ACC112 (cell line): ENCODE measurements around the gene TSPEAR.
"Not testable (repeated sequence)": the region's sequence is repeated elsewhere in the genome, so short reads cannot be mapped to it uniquely, and the experiment has no call there.

Experiments used
- H2AFZ ChIP-seq: fragments of 200-600 bp; sonication (generic); one replicate; pipeline ENCODE4 v1.6.0; 2017; ENCODE audit warnings: antibody characterized with exemption, low read length; ENCODE audit not compliant: unreplicated experiment
- H3K27ac ChIP-seq: fragments of 200-600 bp; sonication (generic); 2 replicates; pipeline ENCODE4 v1.5.1; 2014; ENCODE audit warnings: low read depth, mild to moderate bottlenecking, antibody characterized with exemption, low read length, moderate library complexity
- H3K27me3 ChIP-seq: fragments of 200-600 bp; sonication (generic); 2 replicates; pipeline ENCODE4 v1.6.1; 2014; ENCODE audit warnings: mild to moderate bottlenecking, antibody characterized with exemption, low read length, moderate library complexity, mixed read lengths; ENCODE audit not compliant: insufficient read depth
- H3K36me3 ChIP-seq: fragments of 200-600 bp; sonication (generic); 2 replicates; pipeline ENCODE4 v1.6.1; 2016; ENCODE audit warnings: mild to moderate bottlenecking, antibody characterized with exemption, low read length, moderate library complexity, mixed read lengths; ENCODE audit not compliant: insufficient read depth
- H3K4me1 ChIP-seq: fragments of 200-600 bp; sonication (generic); one replicate; pipeline ENCODE4 v1.6.1; 2016; ENCODE audit warnings: low read length, mixed read lengths; ENCODE audit not compliant: insufficient read depth, unreplicated experiment, control insufficient read depth
- H3K4me3 ChIP-seq: fragments of 200-600 bp; sonication (generic); 2 replicates; pipeline ENCODE4 v1.5.1; 2014; ENCODE audit warnings: mild to moderate bottlenecking, low read depth, low read length
- H3K79me2 ChIP-seq: fragments of 200-600 bp; sonication (generic); one replicate; pipeline ENCODE4 v1.6.0; 2016; ENCODE audit warnings: low read length; ENCODE audit not compliant: control insufficient read depth, unreplicated experiment, insufficient read depth

TSPEAR gene

DNA sequence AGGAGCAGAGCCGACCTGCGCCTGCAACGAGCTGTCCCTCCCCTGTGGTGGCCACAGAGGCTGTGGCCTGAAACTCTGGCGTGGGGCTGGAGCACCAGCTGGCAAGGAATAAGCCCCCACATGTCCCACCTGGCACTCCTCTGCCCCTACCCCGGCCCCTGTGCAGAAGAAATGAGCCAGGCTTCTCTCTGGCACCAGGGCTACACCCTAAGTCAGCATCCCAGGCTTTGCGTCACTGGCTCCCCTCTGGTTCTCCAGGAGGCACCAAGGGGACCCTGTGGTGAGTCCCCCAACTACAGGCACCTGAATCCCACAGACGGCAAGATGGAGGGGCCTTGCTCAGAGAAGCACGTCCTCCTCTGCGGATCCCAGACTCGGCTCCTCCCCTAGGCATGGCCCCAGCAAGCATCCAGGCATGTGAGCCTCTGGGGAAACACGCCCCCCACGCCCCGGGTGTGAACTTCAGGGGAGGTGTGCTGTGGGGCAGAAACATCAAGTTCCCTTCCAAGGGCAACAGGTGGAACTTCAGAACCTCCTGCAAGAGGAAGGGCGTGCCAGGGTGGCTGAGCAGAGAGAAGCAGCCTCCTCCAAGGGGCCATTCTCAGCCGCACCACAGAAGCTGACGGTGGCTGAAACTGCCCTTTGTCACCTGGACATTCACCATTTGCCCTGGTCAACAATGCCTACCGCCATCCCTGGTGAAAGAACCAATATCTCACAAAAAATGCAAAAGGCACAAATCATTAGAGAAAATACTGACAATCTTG is 108.1 kb downstream of the TSPEAR start:
- Histone ChIP-seq H3K4me3 (no peak overlapping the region), H3K4me1 (no peaks in the 10 kb centered on the region), H3K36me3 (no peaks in the 10 kb centered on the region), H3K79me2 (no peaks in the 10 kb centered on the region), H2AFZ (no peak overlapping the region), H3K27ac (no peak overlapping the region), H3K27me3 (peaks cover 62% of the 10 kb centered on the region)

DNA sequence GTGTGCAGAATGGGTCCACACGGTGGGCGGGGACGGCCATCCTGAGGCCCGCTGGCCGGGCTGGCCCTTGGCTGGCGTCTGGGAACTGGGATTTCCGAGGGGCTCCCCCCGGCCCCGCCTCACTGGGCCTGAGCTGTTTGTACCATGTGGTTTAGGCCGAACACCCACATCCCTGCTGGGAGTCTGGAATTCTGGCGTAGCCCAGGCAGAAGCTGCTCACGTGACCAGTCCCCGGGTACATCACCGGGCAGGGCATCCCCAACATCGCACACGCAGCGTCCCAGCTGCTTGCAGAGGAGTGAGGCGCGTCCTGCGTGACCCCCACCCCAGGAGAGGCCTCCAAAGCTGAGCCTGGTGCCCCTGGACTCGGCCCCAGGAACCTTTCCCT is 108.9 kb downstream of the TSPEAR start:
- no peaks in the 10 kb centered on the region for H3K79me2 ChIP-seq
- H2AFZ ChIP-seq = no peak overlapping the region
- H3K36me3 ChIP-seq = no peaks in the 10 kb centered on the region
- no peak overlapping the region for H3K27ac ChIP-seq
- peaks cover 71% of the 10 kb centered on the region for H3K27me3 ChIP-seq
- H3K4me3 ChIP-seq = no peak overlapping the region
- H3K4me1 ChIP-seq = no peaks in the 10 kb centered on the region

DNA sequence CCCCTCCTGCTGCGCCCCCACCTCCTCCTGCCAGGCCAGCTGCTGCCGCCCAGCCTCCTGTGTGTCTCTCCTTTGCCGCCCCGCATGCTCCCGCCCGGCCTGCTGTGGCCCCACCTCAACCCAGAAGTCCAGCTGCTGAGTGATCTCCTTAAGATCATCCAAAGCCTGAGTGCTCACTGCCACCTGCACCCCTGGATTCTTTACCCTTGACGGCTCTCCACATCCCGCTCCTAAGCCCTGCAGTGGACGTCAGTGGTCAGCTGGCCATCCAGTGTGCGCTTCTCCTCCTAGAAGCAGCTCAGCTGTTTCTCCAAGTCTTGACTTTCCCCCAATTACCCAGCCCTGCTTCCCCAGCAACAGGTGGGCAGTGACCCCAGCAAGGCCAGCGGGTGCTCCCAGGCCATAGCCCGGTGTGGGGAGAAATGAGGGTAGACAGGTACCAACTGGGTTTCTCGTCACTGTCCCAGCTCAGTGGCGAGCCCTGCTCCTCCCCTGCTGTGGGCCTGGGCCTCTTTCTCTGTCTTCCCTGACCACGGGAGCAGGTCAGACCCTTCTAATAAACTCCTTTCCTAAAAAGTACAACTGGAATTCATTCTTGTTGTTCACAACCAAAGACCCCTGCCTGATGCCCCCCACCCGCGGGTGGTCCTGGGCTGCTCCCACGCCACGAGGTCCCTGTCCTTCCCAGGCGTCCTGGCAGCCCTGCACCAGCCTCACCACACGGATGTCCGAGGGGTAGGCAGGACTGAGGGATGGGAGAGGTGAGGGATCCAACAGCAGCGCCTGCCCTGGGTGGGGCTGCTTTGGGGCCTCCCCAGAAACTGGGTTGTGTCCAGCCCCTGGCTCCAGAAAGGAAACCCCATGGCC is 109.5 kb downstream of the TSPEAR start:
- Histone ChIP-seq H3K27me3 (peaks cover 75% of the 10 kb centered on the region), H2AFZ (no peak overlapping the region), H3K4me3 (no peak overlapping the region), H3K4me1 (no peaks in the 10 kb centered on the region), H3K79me2 (no peaks in the 10 kb centered on the region), H3K27ac (no peak overlapping the region), H3K36me3 (no peaks in the 10 kb centered on the region)

DNA sequence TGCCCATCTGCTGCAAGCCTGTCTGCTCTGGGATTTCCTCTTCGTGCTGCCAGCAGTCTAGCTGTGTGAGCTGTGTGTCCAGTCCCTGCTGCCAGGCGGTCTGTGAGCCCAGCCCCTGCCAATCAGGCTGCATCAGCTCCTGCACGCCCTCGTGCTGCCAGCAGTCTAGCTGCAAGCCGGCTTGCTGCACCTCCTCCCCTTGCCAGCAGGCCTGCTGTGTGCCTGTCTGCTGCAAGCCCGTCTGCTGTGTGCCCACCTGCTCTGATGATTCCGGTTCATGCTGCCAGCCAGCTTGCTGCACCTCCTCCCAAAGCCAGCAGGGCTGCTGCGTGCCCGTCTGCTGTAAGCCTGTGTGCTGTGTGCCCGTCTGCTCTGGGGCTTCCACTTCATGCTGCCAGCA is 110.3 kb downstream of the TSPEAR start:
- not testable (repeated sequence) for H3K4me3 ChIP-seq, H3K27ac ChIP-seq, H2AFZ ChIP-seq, H3K79me2 ChIP-seq, H3K36me3 ChIP-seq, H3K4me1 ChIP-seq
- peaks cover 76% of the 10 kb centered on the region for H3K27me3 ChIP-seq

DNA sequence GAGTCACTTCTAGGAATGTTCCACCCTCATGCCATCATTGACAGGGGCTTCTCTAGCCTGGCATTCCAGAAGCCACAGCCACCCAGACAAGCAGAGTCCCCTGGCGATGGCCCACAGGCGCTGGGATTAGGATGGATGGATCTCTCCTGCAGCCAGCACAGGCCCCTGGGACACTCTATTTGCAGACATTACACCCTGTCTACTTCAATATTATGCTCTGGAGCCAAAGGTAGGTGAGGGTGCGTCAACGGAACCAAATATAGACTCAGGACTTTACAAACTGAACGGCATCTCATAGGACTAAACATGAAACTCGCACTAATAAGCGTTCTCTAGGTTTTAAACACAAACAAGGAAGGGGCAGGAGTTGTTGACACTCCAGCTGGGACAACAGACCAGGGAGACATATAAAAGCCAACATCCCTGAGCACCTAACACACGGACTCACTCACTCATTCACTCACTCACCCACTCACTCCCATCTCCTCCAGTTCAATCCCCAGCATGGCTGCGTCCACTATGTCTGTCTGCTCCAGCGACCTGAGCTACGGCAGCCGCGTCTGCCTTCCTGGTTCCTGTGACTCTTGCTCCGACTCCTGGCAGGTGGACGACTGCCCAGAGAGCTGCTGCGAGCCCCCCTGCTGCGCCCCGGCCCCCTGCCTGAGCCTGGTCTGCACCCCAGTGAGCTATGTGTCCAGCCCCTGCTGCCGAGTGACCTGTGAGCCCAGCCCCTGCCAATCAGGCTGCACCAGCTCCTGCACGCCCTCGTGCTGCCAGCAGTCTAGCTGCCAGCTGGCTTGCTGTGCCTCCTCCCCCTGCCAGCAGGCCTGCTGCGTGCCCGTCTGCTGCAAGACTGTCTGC is 111.0 kb downstream of the TSPEAR start, which contains the start of gene KRTAP10-7:
KRTAP10-7 (plus strand) TSS at position 480 of the 861 bp plus-strand sequence; CDS start at position 505, 25 bp downstream.
- H2AFZ ChIP-seq, H3K4me1 ChIP-seq, H3K4me3 ChIP-seq, H3K27ac ChIP-seq, H3K36me3 ChIP-seq, H3K79me2 ChIP-seq: not testable (repeated sequence)
- H3K27me3 ChIP-seq = peaks cover 78% of the 10 kb centered on the region

DNA sequence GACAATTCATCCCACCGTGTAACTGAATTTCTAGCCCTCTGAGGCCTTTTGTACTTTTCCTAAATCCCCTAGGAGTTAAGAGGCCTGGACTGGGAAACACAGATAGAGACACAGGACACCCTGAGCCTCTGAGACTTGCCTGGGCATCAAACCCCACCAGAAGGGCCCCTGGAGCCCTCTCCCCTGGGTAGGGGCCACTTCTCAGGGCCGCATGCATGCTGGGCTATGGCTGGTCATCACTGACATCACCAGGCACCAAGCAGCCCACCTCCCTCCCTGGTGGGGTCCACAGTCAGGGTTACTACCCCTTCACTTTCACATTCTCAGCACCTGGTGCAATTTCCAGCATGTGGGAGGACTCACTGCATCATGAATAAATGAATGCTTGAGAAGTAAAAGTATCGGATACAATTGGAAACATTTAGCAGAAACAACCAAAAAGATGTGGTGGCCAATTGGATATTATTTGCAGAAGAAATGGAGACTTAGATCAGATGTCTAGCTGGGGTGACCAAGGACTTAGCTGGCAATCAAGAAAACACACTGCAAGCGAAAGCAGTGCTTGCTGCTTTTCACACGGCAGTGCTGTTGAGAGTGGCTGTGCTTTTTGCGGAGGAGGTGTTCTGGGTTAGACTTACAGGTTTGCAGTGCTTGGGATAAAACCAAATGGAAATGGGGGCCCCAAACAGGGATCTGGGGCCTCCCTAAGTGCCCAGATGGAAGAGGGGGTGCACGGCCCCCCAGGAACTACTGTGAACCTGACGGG is 111.9 kb downstream of the TSPEAR start:
- Histone ChIP-seq H3K36me3 (no peaks in the 10 kb centered on the region), H3K4me1 (no peaks in the 10 kb centered on the region), H3K79me2 (no peaks in the 10 kb centered on the region), H3K27me3 (peaks cover 76% of the 10 kb centered on the region), H2AFZ (no peak overlapping the region), H3K4me3 (no peak overlapping the region), H3K27ac (no peak overlapping the region)

DNA sequence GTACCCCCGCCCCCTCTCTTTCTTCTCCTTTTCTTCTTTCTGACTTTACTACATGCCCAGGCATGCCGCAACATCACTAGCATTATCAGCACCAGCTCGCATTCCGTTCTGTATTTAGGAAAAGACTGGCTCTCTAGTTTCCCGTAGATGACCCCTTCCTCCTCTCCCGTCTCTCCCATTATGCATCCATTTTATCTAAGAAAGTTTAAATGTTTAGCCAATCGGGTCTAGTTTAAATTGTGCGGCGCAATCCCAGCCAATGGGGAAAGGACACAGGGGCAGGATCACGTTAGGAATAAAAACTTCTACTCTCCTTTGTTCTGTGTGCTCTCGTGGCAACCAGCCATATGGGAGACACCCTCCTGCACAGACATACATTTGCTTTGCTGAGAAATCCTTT is 113.3 kb downstream of the TSPEAR start:
- Histone ChIP-seq H3K27me3 (peaks cover 83% of the 10 kb centered on the region), H3K4me1 (no peaks in the 10 kb centered on the region), H3K36me3 (no peaks in the 10 kb centered on the region), H3K79me2 (no peaks in the 10 kb centered on the region), H3K27ac (no peak overlapping the region), H3K4me3 (no peak overlapping the region), H2AFZ (no peak overlapping the region)

DNA sequence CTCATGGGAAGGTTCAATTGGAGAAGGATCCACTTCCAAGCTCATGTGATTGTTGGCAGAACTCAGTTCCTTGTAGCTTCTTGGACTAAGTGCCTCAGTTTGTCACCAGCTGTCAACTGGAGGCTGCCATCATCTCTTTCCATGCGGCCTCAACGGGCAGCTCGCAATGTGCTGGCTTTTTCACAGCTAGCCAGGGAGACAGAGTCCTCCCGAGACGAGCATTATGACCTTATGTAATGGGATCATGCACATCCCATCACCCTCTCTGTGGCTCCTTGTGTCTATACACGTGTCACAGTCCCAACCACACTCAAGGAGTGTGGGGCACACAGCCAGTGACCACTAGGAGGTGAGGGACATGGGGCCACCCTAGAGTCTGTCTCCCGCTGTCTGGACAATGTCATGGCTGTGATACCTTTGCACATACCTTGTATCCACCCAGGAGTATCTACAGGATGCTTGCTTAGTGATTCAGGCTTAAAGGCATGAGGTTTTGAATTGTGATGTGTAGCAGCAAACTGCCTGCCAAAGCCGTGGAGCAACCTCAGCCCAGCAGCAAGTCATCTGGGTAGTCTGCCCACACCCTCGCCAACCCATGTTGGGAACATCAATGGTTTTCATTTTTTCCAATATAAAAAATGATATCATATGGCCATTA is 115.2 kb downstream of the TSPEAR start:
- no peaks in the 10 kb centered on the region for H3K79me2 ChIP-seq
- peaks cover 80% of the 10 kb centered on the region for H3K27me3 ChIP-seq
- H3K4me3 ChIP-seq = no peak overlapping the region
- H2AFZ ChIP-seq = no peak overlapping the region
- no peaks in the 10 kb centered on the region for H3K36me3 ChIP-seq
- H3K27ac ChIP-seq = no peak overlapping the region
- H3K4me1 ChIP-seq = no peaks in the 10 kb centered on the region

DNA sequence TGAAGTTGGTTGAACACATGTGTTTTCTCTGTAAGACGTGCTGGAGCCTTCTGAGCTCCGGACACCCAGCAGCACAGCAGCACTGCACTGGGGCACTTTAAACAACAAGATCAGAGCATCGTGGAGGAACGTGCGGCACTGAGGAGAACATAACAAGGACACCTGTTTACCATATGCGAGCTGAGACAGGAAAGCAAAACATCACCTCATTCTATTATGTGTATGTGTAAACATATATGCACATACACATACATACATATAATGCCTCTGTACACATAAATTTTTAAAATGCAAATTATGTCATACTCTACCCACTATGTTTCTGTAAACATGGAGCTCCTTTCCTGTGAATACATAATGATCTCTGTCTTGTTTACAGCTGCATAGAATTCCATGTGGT is 115.8 kb downstream of the TSPEAR start:
- peaks cover 77% of the 10 kb centered on the region for H3K27me3 ChIP-seq

More for the DNA sequence above, 115.8 kb downstream of the TSPEAR start:
- no peaks in the 10 kb centered on the region for H3K36me3 ChIP-seq
- no peak overlapping the region for H3K27ac ChIP-seq
- H2AFZ ChIP-seq = no peak overlapping the region
- no peaks in the 10 kb centered on the region for H3K79me2 ChIP-seq
- H3K4me3 ChIP-seq = no peak overlapping the region
- H3K4me1 ChIP-seq = no peaks in the 10 kb centered on the region
